B cell (primary cell): ENCODE measurements around the gene LHX4.

Experiments used
- EZH2 ChIP-seq: IDR thresholded peaks from 2 replicates; pipeline ENCODE4 v1.6.1; 2012; ENCODE audit warnings: borderline replicate concordance, low read depth, mild to moderate bottlenecking, moderate library complexity, low read length; ENCODE audit not compliant: insufficient read depth, poor library complexity, severe bottlenecking
- TF ChIP-seq, protein P1 (sequence below): fragments of 200-600 bp; IDR thresholded peaks from one replicate; pipeline ENCODE4 v1.8.0; 2022; ENCODE audit warnings: antibody characterized with exemption, mild to moderate bottlenecking

DNA sequence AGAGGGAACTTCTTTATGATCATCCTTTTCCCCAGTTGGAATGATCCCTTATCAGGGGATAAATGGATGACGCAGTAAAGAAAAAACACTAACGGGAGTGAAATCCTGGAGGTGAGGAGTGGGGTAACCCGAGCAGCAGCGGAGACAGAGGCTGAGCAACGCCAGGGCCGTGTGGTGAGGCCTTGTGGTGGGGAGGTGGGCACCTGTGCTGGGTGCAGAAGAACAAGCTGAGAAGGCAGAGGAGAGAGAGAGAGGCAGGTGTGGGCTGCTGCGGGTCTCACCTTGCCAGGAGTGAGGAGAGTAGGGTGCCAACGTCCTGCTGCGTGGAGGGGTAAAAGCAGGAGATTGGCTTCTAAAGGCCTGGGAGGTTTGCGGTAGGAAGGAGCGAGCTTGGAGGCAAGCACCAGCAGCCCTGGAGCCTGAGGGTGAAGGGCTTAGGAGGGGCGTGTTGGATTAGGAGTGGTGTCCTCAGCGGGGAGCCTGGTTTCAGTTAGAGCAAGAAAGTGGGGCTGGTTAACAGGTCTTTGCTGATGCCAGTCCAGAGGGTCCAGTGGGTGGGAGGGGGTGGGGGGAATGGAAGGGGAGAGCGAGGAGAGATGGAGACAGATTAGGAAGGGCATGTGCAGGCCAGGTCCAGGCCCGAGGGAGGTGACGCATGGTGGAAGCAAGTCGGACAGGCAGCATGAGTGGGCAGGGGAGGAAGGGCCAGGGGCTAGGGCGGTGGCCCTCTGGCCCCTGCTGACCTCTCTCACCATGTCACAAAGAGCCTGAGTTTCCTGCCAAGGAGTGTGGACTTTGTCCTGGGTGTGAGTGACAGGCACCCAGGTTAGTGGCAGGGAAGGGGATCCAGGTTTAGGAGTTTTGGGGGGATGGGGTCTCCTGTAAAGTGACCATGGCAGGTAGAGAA is 36.7 kb upstream of the LHX4 start:
- TF ChIP-seq, protein P1, sequence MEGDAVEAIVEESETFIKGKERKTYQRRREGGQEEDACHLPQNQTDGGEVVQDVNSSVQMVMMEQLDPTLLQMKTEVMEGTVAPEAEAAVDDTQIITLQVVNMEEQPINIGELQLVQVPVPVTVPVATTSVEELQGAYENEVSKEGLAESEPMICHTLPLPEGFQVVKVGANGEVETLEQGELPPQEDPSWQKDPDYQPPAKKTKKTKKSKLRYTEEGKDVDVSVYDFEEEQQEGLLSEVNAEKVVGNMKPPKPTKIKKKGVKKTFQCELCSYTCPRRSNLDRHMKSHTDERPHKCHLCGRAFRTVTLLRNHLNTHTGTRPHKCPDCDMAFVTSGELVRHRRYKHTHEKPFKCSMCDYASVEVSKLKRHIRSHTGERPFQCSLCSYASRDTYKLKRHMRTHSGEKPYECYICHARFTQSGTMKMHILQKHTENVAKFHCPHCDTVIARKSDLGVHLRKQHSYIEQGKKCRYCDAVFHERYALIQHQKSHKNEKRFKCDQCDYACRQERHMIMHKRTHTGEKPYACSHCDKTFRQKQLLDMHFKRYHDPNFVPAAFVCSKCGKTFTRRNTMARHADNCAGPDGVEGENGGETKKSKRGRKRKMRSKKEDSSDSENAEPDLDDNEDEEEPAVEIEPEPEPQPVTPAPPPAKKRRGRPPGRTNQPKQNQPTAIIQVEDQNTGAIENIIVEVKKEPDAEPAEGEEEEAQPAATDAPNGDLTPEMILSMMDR: no peak
- TF ChIP-seq EZH2: no peak
